COLO668 (cell line): Measurements from ENCODE around the gene SNRK.
"Not testable (repeated sequence)": the region's sequence is repeated elsewhere in the genome, so short reads cannot be mapped to it uniquely, and the experiment has no call there.

ENCODE experiments used
- DNase-seq: peaks from one replicate; lab custom pipeline; 2025; ENCODE audit not compliant: unreplicated experiment; lab: John Stamatoyannopoulos, UW

Gene SNRK

GRCh38 chr3:43344520-43344919, 58.2 kb downstream of the SNRK start:
- no peak for DNase-seq

GRCh38 chr3:43345246-43345645, 58.9 kb downstream of the SNRK start:
- no peak for DNase-seq

GRCh38 chr3:43345877-43346276, 59.5 kb downstream of the SNRK start:
- no peak for DNase-seq

DNA sequence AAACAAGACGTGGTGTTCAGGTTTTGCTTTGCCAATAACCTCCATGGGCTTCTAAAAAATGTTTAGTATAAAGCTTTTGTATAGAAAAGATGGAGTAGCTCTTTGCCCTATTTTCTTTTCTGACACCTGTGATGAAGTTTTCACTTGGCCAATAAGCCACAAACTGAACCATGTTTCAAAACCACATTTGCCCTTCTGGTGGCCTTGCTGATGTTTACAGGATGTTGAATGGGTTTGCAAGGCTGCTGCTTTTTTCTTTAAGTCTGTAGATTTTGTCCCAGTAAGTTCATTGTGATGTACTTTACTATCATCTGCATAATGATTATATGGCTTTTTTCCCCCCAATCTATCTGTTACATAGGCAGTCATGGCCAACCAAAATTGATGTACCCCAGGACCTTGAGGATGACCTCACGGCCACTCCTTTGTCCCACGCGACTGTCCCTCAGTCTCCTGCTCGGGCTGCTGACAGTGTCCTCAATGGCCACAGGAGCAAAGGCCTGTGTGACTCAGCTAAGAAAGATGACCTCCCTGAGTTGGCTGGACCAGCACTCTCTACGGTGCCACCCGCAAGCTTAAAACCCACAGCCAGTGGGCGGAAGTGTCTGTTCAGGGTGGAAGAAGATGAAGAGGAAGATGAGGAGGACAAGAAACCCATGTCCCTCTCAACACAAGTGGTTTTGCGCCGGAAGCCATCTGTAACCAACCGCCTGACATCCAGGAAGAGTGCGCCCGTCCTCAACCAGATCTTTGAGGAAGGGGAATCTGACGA, 60.8 kb downstream of the SNRK start:
- DNase-seq = no peak

GRCh38 chr3:43347774-43348173, 61.4 kb downstream of the SNRK start:
- DNase-seq = no peak

DNA sequence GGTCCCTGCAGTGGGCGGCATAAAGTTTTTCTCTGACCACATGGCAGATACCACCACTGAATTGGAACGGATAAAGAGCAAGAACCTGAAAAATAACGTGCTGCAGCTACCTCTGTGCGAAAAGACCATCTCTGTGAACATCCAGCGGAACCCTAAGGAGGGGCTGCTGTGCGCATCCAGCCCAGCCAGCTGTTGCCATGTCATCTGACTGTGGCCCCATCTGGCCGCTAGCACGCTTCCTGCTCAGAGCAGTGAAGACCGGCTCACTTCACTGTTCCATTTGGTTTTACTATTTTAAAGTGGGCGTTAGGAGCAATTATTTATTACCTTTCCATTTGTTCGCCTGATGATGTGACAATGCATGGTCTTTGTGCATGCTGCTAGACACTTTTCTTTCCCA, 62.0 kb downstream of the SNRK start:
- DNase-seq = no peak

- DNase-seq = no peak
These were observed 62.7 kb downstream of the SNRK start for GRCh38 chr3:43348852-43349574.

DNA sequence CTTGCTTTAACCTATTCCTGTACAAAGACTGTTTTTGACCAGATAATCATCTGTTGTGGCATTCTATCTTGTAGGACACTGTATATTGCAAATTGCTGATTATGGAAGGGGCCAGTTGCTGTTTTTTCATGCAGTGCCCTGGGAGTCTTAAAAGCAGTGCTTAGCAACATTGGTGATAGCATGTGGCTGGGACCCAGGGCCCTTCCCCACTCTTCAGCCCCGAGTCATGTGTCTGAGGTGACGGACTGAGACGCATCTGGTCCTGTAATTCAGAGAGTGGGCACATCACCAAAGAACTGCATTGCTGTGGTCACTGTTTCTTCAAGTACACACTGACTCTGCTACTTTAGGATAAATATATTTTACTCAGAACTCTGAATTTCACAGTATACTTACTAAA, 63.4 kb downstream of the SNRK start:
- no peak for DNase-seq

GRCh38 chr3:43353393-43353792, 67.1 kb downstream of the SNRK start:
- DNase-seq = no peak

DNA sequence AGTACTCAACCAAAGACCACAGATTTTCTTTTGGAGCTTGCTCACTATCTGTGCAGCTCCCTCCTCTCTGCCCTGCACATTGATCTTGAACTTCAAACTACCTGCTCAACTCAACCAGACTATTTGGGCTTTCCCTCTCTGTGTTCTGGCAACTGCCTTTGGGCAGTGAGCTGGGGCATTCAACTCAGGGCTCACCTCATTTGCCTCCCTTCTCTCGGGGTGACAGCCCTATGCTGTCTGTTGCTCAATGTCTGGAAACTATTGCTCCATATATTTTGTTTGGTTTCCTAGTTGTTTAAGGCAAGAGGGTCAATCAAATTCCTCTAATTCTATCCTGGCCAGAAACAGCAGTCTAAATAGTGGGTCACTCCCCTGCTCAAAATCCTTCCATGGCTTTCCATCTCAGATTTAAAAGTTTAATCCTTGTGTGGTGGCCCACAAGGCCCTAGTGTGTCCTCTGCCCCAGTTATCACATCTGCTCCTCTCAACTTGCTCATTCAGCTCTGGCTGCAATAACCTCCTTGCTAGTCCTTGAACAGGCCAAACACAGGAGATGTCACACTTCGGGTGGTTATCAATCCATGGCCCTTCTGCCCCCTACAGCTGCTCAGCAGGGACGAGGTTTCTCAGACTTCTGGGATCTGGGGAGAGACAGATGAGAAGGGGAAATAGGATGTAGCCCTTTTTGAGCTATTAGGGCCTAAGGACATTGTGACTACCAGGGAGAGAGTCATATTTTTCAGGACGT, 67.8 kb downstream of the SNRK start:
- no peak for DNase-seq

- not testable (repeated sequence) for DNase-seq
These were observed 69.7 kb downstream of the SNRK start for GRCh38 chr3:43356033-43356432.

- DNase-seq = no peak
These were observed 74.7 kb downstream of the SNRK start for GRCh38 chr3:43361077-43361476.

DNA sequence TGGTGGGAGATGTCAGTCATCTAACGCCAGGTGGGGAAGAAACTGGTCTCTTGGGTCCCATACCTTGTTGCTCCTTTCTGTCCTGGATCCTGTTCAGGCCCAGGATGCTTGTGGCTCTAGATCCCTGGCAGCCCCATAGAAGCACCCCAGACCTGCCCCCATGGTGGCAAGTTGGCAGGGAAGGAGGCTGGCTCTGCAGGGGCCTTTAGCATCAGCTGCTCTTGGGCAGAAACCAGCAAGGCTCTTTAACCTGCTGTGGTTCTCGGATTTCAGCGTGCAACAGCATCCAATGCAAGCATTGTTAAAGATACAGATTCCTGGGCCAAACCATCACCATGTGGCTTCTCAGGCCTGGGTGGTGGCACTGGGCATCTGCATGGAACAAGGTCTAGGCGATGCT, 75.8 kb downstream of the SNRK start:
- DNase-seq = no peak

- DNase-seq = no peak
These were observed 76.6 kb downstream of the SNRK start for GRCh38 chr3:43362961-43363360.

DNA sequence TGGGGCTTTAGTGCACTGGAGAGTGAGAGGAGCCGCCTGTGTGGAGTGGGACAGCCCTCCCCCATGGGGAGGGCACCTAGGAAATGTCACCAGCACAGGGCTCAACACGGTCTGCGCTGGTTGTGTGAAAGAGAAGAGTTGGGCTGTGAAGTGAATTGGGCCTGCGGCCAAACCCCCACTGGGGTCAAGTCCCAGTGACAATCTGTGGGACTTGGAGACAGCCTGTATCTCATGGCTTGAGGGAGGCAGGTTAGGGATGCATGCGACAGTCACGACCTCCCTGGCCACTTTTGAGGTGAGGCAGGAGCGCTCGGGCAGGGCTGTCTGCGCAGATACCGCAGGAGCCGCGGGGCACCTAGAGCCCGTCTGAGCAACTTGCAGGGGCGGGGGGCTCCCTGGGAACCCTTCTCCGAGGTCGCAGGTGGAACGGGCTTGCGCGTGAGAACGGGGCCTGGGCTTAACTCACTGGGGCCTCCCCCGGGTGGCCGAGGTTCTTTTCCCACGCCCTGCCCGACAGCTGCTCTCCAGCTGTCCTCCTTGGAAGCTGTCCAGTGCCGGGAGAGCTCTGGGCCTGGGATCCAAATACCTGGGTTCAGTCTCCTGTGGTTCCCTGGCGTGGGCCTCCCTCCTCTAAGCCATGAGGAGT, 77.4 kb downstream of the SNRK start:
- no peak for DNase-seq

- DNase-seq = no peak
These were observed 78.2 kb downstream of the SNRK start for GRCh38 chr3:43364494-43364893.

GRCh38 chr3:43364926-43365325, 78.6 kb downstream of the SNRK start:
- no peak for DNase-seq

GRCh38 chr3:43365601-43366305, 79.4 kb downstream of the SNRK start:
- DNase-seq = no peak

GRCh38 chr3:43366481-43366880, 80.1 kb downstream of the SNRK start:
- no peak for DNase-seq

DNA sequence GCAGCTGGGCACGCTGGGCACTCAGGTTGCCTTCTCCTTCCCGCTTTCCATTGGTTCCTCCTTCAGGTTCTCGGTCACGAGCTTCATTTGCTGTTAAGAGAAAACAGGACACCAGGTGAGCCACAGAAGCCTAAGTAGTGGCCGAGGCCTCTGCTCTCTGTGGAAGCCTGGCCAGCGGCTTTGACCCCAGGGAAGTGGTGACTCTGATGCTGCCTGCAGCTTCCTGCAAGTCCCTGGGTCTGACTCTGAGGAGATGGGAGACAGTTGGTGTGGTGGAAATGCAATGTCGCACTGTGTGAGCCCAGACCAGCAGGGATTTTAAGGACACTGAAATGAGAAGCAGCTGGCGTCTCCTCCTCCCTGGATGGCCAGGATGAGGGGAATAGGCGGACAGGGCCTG, 80.5 kb downstream of the SNRK start:
- DNase-seq = no peak
